Hypothalamus (tissue), 51 donors: ENCODE data around the gene BABAM2.

ENCODE experiments used
- DNase-seq, 51 donors: peaks; one replicate each; lab custom pipeline; 2025; lab: John Stamatoyannopoulos, UW

Gene BABAM2

DNA sequence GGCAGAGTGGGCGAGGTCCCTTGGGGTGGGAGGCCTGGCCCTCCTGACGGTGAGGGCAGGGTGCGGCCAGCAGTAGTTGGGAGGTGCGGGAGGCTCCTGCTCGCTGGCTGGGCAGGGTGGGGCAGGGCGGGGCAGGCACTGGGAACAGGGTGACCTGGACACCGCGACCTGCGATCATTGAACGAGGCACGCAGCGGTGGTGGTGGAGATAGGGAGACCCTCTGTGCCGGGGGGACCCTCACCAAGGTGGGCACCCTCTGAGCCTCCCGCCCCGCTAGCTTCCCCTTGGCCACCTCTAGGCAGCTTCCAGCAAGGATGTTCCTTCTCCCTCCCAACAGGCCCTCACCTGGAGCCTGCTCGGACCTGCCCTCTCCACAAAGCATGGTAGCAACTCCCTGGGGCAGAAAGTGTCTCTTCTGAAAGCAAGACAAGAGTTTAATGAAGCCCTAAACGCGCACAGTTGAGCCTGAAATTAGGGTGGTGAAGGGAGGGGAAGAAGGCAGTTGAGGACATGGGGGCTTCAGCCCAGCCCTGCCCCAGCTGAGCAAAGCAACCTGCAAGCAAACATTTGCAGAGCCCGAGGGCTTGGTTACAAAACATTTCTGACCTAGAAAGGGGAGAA is 486.8 kb downstream of the BABAM2 start:
- DNase-seq = no peak

DNA sequence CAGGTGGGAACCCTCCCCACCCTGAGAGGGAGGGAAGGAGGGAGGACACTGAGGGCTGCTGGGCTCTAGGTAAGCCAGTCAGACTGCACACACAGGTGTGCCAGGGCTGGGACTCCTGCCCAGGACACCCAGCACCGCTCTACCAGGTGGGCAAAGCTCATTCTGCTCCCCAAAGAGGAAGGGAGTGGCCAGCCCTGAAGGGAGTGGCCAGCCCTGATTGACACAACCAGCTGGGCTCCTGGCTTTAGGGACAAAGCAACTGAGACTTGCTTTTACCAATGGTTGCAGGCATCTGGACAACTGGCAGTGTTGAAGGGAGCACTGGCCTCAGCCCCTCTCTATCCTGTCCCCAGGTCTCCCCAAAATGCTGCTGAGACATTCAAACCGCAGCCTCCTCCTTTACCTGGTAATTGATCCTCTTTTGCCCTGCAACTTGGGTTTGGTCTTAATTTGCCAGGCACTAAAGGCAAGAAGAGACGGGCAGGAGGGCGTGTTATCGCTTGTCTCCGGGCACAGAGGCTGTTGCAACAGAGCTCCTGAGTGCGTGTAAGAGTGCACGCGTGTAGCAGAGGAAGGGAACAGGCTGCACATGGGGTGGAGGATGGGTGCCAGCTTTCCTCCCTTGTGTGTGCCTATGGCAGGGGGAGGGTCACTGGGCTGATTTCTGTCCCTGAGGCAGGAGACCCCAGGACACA is 487.6 kb downstream of the BABAM2 start:
- peak in 1 of 51 donors; percentile 8 for DNase-seq

DNA sequence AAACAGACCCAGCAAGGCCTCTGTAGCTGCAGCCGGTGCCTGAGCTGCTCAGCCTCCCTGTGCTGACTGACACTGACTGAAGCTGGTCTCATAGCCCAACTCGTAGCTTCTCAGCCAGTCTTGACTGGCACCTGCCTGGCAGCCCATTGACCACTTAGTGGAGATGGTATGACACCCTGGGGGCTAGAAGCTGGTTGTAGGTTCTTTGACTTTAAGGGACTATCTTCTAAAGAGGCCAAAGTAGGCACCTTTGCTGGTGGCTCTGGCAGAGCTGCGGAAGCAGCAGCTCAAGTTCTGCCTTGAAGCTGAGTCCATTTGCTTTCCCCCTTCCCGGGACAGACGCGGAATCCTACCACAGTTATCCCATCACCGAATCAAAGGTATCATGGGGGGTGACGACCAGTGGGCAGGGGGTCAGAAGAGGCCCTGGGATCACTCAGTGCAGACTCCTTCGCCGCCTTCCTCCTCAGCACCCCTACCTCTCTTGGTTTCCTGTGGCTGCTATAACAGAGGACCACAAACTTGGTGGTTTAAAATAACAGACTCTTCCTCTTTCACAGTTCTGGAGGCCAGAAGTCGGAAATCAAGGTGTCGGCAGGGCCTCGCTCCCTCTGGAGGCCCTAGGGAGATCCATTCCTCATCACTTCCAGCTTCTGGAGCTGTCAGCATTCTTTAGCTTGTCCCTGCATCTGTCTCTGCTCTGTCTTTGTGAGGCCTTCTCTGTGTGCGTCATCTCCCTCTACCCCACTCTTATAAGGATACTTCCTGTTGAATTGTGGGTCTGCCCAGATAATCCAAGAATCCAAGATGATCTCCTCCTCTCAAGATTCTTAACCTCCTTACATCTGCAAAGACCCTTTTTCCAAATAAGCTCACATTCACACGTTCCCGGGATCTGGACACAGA is 488.4 kb downstream of the BABAM2 start:
- no peak for DNase-seq

DNA sequence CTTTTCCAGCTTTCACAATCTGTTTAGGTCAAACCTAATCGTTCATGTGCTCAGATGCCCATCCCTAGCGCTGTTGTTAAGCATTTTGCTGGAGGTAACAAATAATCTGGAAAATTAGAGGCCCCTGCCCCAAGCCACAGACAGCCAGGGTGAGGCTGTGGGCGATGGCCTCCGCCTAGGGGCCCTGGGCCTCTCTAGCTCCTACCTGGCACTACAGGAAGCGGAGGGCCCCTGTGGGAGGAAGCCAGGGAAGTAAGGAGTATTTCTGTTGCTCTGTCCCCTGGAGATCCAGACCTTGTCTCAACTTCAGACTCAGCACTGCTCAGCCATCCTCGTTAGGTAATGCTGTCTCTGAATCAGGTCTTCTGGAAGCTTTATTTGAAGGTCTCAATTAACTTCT is 489.7 kb downstream of the BABAM2 start:
- DNase-seq = no peak

DNA sequence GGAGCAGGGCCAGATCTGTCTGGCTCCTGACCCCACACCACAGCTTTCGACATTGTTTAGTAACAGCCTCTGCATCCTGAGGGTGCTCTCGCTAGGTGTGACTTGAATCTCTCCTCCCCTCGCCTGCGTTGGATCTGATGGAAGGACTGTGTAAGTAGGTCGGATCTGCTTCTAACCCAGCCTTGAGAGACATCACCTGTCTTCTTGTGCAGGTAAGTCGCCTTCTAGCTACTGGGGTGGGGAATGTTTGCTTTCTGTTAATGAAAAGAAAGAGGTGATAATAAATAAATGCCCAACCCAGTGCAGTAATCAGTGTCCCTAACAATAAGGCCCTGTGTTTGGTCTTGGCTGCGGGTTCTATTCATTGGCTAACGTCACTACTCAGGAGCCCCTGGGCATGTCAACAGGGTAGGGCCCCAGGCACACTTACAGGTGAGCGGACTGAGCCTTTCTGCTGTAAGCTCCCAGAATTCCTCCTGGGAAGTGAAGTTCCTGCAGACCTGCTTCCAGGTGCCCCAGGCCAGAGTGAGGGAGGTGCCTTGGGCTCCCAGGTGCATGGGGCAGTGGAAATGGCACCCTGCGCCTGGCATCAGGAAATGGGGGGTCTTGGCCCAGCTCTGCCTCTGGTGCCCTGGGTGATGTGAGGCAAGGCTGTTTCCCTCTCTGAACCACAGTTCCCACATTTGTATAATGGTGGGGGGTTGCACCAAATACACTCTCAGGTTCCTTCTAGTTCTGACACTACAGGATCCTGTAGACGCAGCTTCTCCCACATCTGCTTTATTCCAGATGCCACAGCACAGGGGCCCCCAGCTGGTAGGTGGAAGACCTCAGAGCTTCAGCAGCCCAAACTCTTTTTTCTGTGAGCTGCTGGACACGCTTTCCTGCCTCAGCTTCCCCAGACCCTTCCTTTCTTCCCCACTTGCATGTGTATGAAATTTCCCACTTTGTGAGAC is 491.0 kb downstream of the BABAM2 start:
- DNase-seq = no peak

DNA sequence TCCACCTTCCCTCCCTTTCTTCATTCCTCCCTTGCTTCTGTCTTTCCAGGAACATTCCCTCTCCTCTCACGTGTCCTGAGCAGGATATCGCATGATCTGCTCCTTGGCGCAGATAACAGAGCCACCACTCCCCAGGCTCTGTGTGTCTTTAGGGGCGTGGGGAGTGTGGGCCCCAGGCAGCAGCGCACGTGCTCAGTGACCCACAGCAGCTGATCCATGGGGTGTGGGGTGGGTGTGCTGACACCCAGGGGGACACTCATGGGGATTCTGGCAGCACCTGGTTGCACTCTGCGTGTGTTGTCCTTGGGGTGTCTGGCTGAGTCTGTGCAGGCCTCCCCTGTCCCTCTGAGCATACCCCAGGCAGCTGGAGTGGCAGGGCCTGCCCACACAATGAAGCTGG is 492.2 kb downstream of the BABAM2 start:
- no peak for DNase-seq

DNA sequence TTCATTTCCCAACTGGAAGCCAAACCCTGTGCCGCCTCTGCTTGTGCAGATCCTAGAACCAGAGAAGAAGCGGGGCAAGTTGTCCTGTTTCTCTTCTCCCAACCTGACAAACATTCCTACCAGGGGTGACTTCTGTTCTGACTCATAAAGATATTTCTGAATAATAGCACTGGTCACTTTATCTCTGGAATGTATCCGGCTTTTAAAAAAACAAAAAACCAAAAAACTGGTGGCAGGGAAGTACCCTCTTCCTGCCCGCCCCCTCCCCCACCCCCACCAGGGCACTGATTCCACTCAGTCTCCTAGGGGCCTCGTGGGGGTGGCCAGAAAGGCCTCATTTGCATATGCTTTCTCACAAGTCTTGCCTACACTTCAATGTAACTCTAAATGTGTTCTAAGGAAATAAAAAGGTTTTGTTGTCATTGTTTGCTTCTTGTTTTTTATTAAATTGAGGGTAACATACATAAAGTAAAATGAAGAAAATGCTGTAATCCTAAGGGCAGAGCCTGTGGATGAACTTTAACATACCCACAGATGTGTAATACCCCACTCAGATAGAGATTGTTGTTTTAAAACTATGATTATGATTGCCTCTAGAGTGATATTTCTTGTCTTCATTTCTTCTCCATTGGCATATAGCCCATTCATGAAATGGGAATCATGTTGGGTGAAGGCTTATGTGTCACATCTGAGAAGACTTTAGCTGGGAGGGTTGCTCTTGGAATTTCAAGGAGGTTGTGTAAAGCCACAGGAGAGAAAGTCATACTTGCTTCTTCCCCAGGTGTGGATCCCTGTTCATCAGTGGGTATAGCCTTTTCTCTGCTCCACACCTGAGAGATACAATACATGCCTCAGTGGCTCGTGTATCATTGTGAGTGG is 496.8 kb downstream of the BABAM2 start:
- DNase-seq = no peak
